ENCODE data around the gene USHBP1. TPM values are rescaled to one million over a fixed set of nuclear protein-coding genes. Genes with fewer than 3 reads are reported as not detected.
A peak's percentile ranks its signal among the peaks of the same experiment; 100 is the strongest.

The USHBP1 gene
- total RNA-seq, 1 donor from 2014 or later: 7.6 TPM

DNA sequence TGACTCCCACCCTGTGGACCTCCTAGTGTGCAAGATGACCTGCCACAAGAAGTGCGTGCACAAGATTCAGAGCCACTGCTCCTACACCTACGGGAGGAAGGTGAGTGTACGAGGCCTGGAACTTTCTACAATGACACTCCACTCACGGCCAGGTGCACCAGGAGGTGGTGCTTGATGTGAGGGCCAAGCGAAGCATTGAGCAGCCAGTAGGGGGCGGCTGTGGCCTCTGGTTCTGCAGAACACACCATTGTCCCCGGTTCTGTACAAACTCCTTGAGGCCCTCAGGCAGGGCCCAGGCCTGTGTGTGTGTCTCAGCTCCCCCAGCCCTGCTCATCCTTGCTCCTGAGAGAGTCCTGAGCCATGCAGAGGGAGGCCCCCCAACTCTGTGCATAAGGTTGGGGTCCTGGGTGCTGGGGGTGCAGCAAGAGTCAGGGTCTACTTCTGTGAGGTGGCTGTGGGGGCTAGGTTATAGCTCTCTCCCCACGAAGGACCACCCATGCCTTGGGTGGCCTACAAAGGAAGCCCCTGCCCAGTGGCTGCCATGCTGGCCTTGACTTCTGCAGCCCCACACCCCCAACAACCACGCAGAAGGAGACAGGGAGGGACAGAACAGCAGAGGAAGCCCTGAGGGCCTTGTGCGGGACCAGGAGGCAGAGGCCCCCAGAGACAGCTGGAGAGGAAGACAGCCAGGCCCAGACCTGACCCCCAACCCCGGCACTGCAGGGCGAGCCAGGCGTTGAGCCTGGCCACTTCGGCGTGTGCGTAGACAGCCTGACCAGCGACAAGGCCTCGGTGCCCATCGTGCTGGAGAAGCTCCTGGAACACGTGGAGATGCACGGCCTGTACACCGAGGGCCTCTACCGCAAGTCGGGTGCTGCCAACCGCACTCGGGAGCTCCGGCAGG is 59.1 kb downstream of the USHBP1 start:
- DNase-seq (ENCODE audit: missing footprints): peak; percentile 70
- intact Hi-C loops (cut with DNase I): loop anchor here (2.0 kb wide), 1 partner anchor 77 kb away; no protein-coding TSS in a partner anchor
- ATAC-seq: peak; percentile 42

DNA sequence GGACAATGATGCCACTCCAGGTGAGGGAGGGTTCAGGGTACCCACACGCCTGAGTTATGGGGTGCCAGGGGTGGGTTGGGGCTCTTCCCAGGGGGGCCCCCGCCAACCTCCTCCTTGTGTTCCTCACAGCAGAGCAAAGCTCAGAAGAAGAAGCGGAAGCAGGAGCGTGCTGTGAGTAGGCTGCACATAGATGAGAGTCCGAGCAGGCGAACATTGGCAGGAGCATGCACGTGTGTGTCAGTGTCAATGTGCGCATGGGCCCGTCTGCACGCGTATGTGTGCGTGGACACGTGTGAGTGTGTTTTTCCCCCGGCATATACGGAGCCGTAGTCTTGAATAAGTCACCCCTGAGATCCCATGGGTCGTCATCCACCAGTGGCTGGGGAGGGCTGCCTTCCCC is 61.8 kb downstream of the USHBP1 start:
- intact Hi-C loops (cut with DNase I): no loop called here
- ATAC-seq: no peak
- DNase-seq (ENCODE audit: missing footprints): no peak

DNA sequence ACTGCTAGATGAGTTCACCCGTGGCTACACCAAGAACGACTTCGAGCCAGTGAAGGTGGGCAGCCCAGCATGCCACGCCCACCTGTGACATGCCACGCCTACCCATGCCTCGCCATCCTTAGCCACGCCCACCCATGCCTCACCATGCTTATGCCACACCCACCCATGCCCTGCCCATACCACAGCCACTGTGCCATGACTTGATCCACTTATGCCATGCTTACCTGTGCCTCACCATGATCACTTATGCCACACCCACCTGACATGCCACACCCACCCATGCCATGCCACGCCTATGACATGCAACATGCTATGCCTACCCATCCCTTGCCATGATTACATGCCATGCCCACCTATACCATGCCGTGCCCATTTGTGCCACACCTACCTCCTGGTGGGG is 62.3 kb downstream of the USHBP1 start:
- intact Hi-C loops (cut with DNase I): no loop called here
- DNase-seq (ENCODE audit: missing footprints) (peak; percentile 56), ATAC-seq (no peak)

- intact Hi-C loops (cut with DNase I): no loop called here
- ATAC-seq: no peak
- no peak for DNase-seq (ENCODE audit: missing footprints)
Observed at GRCh38 chr19:17200408-17201079, 64.0 kb downstream of the USHBP1 start.

Other genes starting within 250 kb of the USHBP1 start
- 16.0 TPM for gene CPAMD8, start 237.9 kb downstream of the USHBP1 start, total RNA-seq
- 5.4 TPM for gene HAUS8, start 189.3 kb downstream of the USHBP1 start, total RNA-seq
- gene MYO9B, start 189.0 kb downstream of the USHBP1 start, total RNA-seq: 33.2 TPM
- gene USE1, start 49.4 kb downstream of the USHBP1 start, total RNA-seq: 32.8 TPM
- gene OCEL1, start 38.5 kb downstream of the USHBP1 start, total RNA-seq: 26.0 TPM
- 76.4 TPM for gene NR2F6, start 18.8 kb downstream of the USHBP1 start, total RNA-seq
- 82.0 TPM for gene BABAM1, start 2.7 kb upstream of the USHBP1 start, total RNA-seq
- 0.19 TPM for gene ANKLE1, start 17.2 kb upstream of the USHBP1 start, total RNA-seq
- 13.8 TPM for gene ABHD8, start 38.7 kb upstream of the USHBP1 start, total RNA-seq
- 200 TPM for gene MRPL34, start 41.1 kb upstream of the USHBP1 start, total RNA-seq
- 28.8 TPM for gene DDA1, start 44.8 kb upstream of the USHBP1 start, total RNA-seq
- gene ANO8, start 70.1 kb upstream of the USHBP1 start, total RNA-seq: 9.6 TPM
- gene GTPBP3, start 72.8 kb upstream of the USHBP1 start, total RNA-seq: 11.5 TPM
- gene PLVAP, start 112.6 kb upstream of the USHBP1 start, total RNA-seq: 29.0 TPM
- not detected for gene CCDC194, start 129.5 kb upstream of the USHBP1 start, total RNA-seq
- 54.5 TPM for gene BST2, start 140.9 kb upstream of the USHBP1 start, total RNA-seq
- 19.9 TPM for gene MVB12A, start 155.3 kb upstream of the USHBP1 start, total RNA-seq
- not detected for gene TMEM221, start 183.9 kb upstream of the USHBP1 start, total RNA-seq
- not detected for gene NXNL1, start 196.2 kb upstream of the USHBP1 start, total RNA-seq
- gene SLC27A1, start 205.8 kb upstream of the USHBP1 start, total RNA-seq: 66.2 TPM
- gene PGLS, start 246.9 kb upstream of the USHBP1 start, total RNA-seq: 20.8 TPM